ENCODE data around the gene FHIT. TPM values are rescaled to one million over a fixed set of nuclear protein-coding genes. Genes with fewer than 3 reads are reported as not detected.

The FHIT gene
- total and polyA plus RNA-seq, 2 experiments from 2014 or later, result 9.7 to 16.2 TPM

DNA sequence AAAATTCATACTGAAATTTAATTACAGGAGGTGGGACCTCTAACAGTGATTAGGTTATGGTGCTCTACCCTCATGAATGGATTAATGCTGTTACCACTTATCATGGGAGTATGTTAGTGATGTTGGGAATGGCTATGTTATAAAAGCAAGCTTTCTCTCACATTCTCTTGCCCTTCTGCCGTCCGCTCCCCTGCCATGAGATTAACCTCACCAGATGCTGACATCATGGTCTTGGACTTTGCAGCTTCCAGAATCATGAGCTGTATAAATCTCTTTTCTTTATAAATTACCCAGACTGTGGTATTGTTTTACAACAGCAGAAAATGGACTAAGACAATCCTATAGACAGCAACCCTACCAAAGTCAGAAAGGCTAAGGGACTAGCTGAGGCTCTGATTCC lies 884.8 kb downstream of the FHIT start:
- H3K9me3 ChIP-seq (ENCODE audit: low read depth), result no peaks in the 10 kb centered on the region
- no peak for DNase-seq (ENCODE audit: low spot score)
- no peaks in the 10 kb centered on the region for H3K79me2 ChIP-seq
- H2AFZ ChIP-seq, result no peak overlapping the region
- TF ChIP-seq EZH2 (IDR thresholded peaks at IDR 0.05; ENCODE audit: borderline replicate concordance), result no peak
- no peak overlapping the region for H3K4me3 ChIP-seq
- no peak overlapping the region for H3K4me2 ChIP-seq
- H4K20me1 ChIP-seq (ENCODE audit: insufficient read depth, poor library complexity, severe bottlenecking), result no peaks in the 10 kb centered on the region
- WGBS (ENCODE audit: low lambda C conversion rate, missing lambda C conversion rate), result 89% methylated on average over 2 of the region's 2 CpGs
- no peaks in the 10 kb centered on the region for H3K4me1 ChIP-seq (ENCODE audit: insufficient read depth)
- no peaks in the 10 kb centered on the region for H3K9me2 ChIP-seq (replicated peaks; ENCODE audit: insufficient read depth)
- no peak overlapping the region for H3K27ac ChIP-seq
- no peaks in the 10 kb centered on the region for H3K36me3 ChIP-seq (replicated peaks; ENCODE audit: insufficient read depth, low read depth)
- H3K27me3 ChIP-seq, result no peaks in the 10 kb centered on the region

- no peak overlapping the region for H3K27ac ChIP-seq
- H2AFZ ChIP-seq, result no peak overlapping the region
- 70% methylated on average over 2 of the region's 2 CpGs for WGBS (ENCODE audit: low lambda C conversion rate, missing lambda C conversion rate)
- no peak overlapping the region for H3K4me3 ChIP-seq
- no peaks in the 10 kb centered on the region for H3K9me2 ChIP-seq (replicated peaks; ENCODE audit: insufficient read depth)
- no peaks in the 10 kb centered on the region for H3K36me3 ChIP-seq (replicated peaks; ENCODE audit: insufficient read depth, low read depth)
- H4K20me1 ChIP-seq (ENCODE audit: insufficient read depth, poor library complexity, severe bottlenecking), result no peaks in the 10 kb centered on the region
- no peaks in the 10 kb centered on the region for H3K79me2 ChIP-seq
- H3K9me3 ChIP-seq (ENCODE audit: low read depth), result no peaks in the 10 kb centered on the region
- no peaks in the 10 kb centered on the region for H3K4me1 ChIP-seq (ENCODE audit: insufficient read depth)
- TF ChIP-seq, protein P1, sequence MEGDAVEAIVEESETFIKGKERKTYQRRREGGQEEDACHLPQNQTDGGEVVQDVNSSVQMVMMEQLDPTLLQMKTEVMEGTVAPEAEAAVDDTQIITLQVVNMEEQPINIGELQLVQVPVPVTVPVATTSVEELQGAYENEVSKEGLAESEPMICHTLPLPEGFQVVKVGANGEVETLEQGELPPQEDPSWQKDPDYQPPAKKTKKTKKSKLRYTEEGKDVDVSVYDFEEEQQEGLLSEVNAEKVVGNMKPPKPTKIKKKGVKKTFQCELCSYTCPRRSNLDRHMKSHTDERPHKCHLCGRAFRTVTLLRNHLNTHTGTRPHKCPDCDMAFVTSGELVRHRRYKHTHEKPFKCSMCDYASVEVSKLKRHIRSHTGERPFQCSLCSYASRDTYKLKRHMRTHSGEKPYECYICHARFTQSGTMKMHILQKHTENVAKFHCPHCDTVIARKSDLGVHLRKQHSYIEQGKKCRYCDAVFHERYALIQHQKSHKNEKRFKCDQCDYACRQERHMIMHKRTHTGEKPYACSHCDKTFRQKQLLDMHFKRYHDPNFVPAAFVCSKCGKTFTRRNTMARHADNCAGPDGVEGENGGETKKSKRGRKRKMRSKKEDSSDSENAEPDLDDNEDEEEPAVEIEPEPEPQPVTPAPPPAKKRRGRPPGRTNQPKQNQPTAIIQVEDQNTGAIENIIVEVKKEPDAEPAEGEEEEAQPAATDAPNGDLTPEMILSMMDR (IDR thresholded peaks at IDR 0.05; ENCODE audit: poor library complexity), result no peak
- TF ChIP-seq EZH2phosphoT487 (IDR thresholded peaks at IDR 0.05; ENCODE audit: low read depth, severe bottlenecking, unreplicated experiment) (no peak), EZH2 (IDR thresholded peaks at IDR 0.05; ENCODE audit: borderline replicate concordance) (no peak)
- no peak for DNase-seq (ENCODE audit: low spot score)
- H3K4me2 ChIP-seq, result no peak overlapping the region
- no peaks in the 10 kb centered on the region for H3K27me3 ChIP-seq
These were observed 885.9 kb downstream of the FHIT start for GRCh38 chr3:60365360-60365759.

DNA sequence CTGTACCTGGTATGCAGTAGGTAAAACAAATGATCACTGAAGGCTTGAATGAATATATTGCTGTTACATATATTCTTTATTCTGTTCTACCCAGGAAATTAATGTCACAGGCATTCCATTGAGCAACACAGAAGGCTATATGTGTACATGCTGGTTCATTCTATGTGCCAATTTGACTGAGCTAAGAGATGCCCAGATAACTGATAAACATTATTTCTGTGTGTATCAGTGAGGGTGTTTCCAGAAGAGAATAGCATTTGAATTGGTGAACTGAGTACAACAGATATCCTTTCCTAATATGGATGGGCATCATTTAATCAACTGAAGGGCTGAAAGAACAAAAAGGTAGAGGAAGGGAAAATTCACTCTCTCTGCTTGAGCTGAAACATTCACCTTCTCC lies 886.8 kb downstream of the FHIT start:
- H3K36me3 ChIP-seq (replicated peaks; ENCODE audit: insufficient read depth, low read depth), result no peaks in the 10 kb centered on the region
- H2AFZ ChIP-seq, result no peak overlapping the region
- H3K9me2 ChIP-seq (replicated peaks; ENCODE audit: insufficient read depth), result no peaks in the 10 kb centered on the region
- H4K20me1 ChIP-seq (ENCODE audit: insufficient read depth, poor library complexity, severe bottlenecking), result no peaks in the 10 kb centered on the region
- no peak overlapping the region for H3K4me2 ChIP-seq
- no peaks in the 10 kb centered on the region for H3K4me1 ChIP-seq (ENCODE audit: insufficient read depth)
- no peaks in the 10 kb centered on the region for H3K27me3 ChIP-seq
- H3K9me3 ChIP-seq (ENCODE audit: low read depth), result no peaks in the 10 kb centered on the region
- no peak overlapping the region for H3K27ac ChIP-seq
- no peak for DNase-seq (ENCODE audit: low spot score)
- TF ChIP-seq EZH2phosphoT487 (IDR thresholded peaks at IDR 0.05; ENCODE audit: low read depth, severe bottlenecking, unreplicated experiment) (no peak), EZH2 (IDR thresholded peaks at IDR 0.05; ENCODE audit: borderline replicate concordance) (no peak)
- TF ChIP-seq, protein P1 (IDR thresholded peaks at IDR 0.05; ENCODE audit: poor library complexity), result no peak
- H3K79me2 ChIP-seq, result no peaks in the 10 kb centered on the region
- H3K4me3 ChIP-seq, result no peak overlapping the region

DNA sequence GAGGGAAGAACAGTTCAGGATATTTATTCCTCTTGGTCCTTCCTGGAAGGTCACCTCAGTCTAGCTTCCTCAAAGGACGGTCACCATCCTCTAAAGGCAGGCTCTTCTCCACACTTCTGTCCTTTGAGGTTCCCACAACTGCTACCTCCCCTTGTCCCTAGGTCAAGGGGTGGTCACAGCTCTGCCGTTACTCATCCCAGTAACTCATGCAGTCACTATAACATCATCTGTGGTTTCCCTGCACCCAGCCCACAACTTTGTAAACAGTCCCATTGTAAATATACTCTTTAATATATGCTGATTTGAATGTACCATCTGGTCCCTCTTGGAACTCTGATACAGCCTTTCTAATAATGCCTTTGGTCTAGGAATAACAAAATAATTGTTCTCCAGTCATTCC lies 887.4 kb downstream of the FHIT start:
- H3K9me2 ChIP-seq (replicated peaks; ENCODE audit: insufficient read depth), result no peaks in the 10 kb centered on the region
- no peak overlapping the region for H3K27ac ChIP-seq
- H3K36me3 ChIP-seq (replicated peaks; ENCODE audit: insufficient read depth, low read depth), result no peaks in the 10 kb centered on the region
- no peak overlapping the region for H3K4me3 ChIP-seq
- no peaks in the 10 kb centered on the region for H3K27me3 ChIP-seq
- no peaks in the 10 kb centered on the region for H3K79me2 ChIP-seq
- no peaks in the 10 kb centered on the region for H3K9me3 ChIP-seq (ENCODE audit: low read depth)
- 93% methylated on average over 2 of the region's 2 CpGs for WGBS (ENCODE audit: low lambda C conversion rate, missing lambda C conversion rate)
- H4K20me1 ChIP-seq (ENCODE audit: insufficient read depth, poor library complexity, severe bottlenecking), result no peaks in the 10 kb centered on the region
- DNase-seq (ENCODE audit: low spot score), result no peak
- no peak overlapping the region for H2AFZ ChIP-seq
- H3K4me2 ChIP-seq, result no peak overlapping the region
- H3K4me1 ChIP-seq (ENCODE audit: insufficient read depth), result no peaks in the 10 kb centered on the region
- TF ChIP-seq EZH2phosphoT487 (IDR thresholded peaks at IDR 0.05; ENCODE audit: low read depth, severe bottlenecking, unreplicated experiment) (no peak), EZH2 (IDR thresholded peaks at IDR 0.05; ENCODE audit: borderline replicate concordance) (no peak)
- TF ChIP-seq, protein P1 (IDR thresholded peaks at IDR 0.05; ENCODE audit: poor library complexity), result no peak

Measured in hepatocyte (in vitro differentiated cells).